KMS-11 (cell line): ENCODE measurements around the gene ESPN.

Experiments used
- H2AFZ ChIP-seq: fragments of 200-600 bp; sonication (generic); 2 replicates; pipeline ENCODE4 v1.6.1; 2016; ENCODE audit warnings: antibody characterized with exemption, mixed run types, low read depth
- H3K27ac ChIP-seq: fragments of 200-600 bp; sonication (generic); 2 replicates; pipeline ENCODE4 v1.6.1; 2016; ENCODE audit warnings: mild to moderate bottlenecking, mixed run types
- H3K27me3 ChIP-seq: fragments of 200-600 bp; sonication (generic); 2 replicates; pipeline ENCODE4 v1.6.1; 2017; ENCODE audit warnings: mild to moderate bottlenecking, low read depth, mixed run types, moderate library complexity; ENCODE audit not compliant: insufficient read depth
- H3K36me3 ChIP-seq: fragments of 200-600 bp; sonication (generic); 2 replicates; pipeline ENCODE4 v1.6.1; 2017; ENCODE audit warnings: mild to moderate bottlenecking, mixed run types; ENCODE audit not compliant: insufficient read depth
- H3K4me1 ChIP-seq: fragments of 200-600 bp; sonication (generic); 2 replicates; pipeline ENCODE4 v1.6.1; 2016; ENCODE audit warnings: mild to moderate bottlenecking, low read depth, mixed run types; ENCODE audit not compliant: poor library complexity, severe bottlenecking
- H3K4me2 ChIP-seq: fragments of 200-600 bp; sonication (generic); 2 replicates; pipeline ENCODE4 v1.7.0; 2016; ENCODE audit warnings: mild to moderate bottlenecking, mixed run types
- H3K4me3 ChIP-seq: fragments of 200-600 bp; sonication (generic); IDR thresholded peaks from 2 replicates; pipeline ENCODE4 v1.6.1; 2017; ENCODE audit warnings: low read depth, low read length, mixed read lengths; ENCODE audit not compliant: insufficient read depth
- H3K79me2 ChIP-seq: fragments of 200-600 bp; sonication (generic); 2 replicates; pipeline ENCODE4 v1.6.1; 2016; ENCODE audit warnings: low read depth, mixed run types; ENCODE audit not compliant: insufficient read depth
- H3K9ac ChIP-seq: fragments of 200-600 bp; sonication (generic); 2 replicates; pipeline ENCODE4 v1.6.1; 2016; ENCODE audit warnings: mild to moderate bottlenecking, mixed run types
- H4K20me1 ChIP-seq: fragments of 200-600 bp; sonication (generic); 2 replicates; pipeline ENCODE4 v1.6.1; 2016; ENCODE audit warnings: mild to moderate bottlenecking, mixed run types; ENCODE audit not compliant: insufficient read depth
- CTCF ChIP-seq: fragments of 200-600 bp; sonication (generic); conservative IDR thresholded peaks from 2 replicates; pipeline ENCODE4 v1.6.1; 2017; ENCODE audit warnings: low read depth, mild to moderate bottlenecking, antibody characterized with exemption, low read length, moderate library complexity, mixed read lengths

The ESPN gene

DNA sequence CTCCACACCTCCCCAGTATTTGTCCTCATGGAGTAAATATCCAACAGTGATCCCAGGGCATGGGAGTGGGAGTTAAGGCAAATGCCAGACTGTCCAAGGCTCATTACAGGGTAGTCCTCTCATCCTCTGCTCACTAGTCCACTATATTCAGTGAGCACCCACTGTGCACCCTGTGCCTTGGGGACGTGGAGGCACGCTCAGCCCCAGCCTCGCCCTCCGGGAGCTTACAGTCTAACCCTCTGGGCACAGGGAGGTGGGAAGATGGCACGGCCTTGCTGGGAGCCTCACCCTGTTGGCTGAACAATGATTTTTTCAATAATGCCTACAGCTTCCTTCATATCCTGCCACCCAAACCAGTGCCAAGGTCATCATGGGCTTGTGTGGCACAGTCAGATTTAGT lies 7.7 kb upstream of the ESPN start:
- Histone ChIP-seq H2AFZ (no peak overlapping the region), H3K27ac (no peak overlapping the region)
- TF ChIP-seq CTCF, result no peak

GRCh38 chr1:6417961-6418667 lies 6.5 kb upstream of the ESPN start:
- H3K4me1 ChIP-seq, result peaks cover 11% of the 10 kb centered on the region
- H3K4me3 ChIP-seq, result no peak overlapping the region
- H3K36me3 ChIP-seq, result no peaks in the 10 kb centered on the region
- no peak overlapping the region for H3K9ac ChIP-seq
- H2AFZ ChIP-seq, result no peak overlapping the region
- TF ChIP-seq CTCF, result no peak
- H4K20me1 ChIP-seq, result no peaks in the 10 kb centered on the region
- peaks cover 79% of the 10 kb centered on the region for H3K27me3 ChIP-seq
- H3K4me2 ChIP-seq, result no peak overlapping the region
- H3K79me2 ChIP-seq, result no peaks in the 10 kb centered on the region
- no peak overlapping the region for H3K27ac ChIP-seq

More for the DNA sequence above, 7.7 kb upstream of the ESPN start:
- Histone ChIP-seq H3K79me2 (no peaks in the 10 kb centered on the region), H3K36me3 (no peaks in the 10 kb centered on the region), H3K4me2 (no peak overlapping the region), H3K4me3 (no peak overlapping the region), H4K20me1 (no peaks in the 10 kb centered on the region), H3K4me1 (peaks cover 11% of the 10 kb centered on the region), H3K27me3 (peaks cover 68% of the 10 kb centered on the region), H3K9ac (no peak overlapping the region)

DNA sequence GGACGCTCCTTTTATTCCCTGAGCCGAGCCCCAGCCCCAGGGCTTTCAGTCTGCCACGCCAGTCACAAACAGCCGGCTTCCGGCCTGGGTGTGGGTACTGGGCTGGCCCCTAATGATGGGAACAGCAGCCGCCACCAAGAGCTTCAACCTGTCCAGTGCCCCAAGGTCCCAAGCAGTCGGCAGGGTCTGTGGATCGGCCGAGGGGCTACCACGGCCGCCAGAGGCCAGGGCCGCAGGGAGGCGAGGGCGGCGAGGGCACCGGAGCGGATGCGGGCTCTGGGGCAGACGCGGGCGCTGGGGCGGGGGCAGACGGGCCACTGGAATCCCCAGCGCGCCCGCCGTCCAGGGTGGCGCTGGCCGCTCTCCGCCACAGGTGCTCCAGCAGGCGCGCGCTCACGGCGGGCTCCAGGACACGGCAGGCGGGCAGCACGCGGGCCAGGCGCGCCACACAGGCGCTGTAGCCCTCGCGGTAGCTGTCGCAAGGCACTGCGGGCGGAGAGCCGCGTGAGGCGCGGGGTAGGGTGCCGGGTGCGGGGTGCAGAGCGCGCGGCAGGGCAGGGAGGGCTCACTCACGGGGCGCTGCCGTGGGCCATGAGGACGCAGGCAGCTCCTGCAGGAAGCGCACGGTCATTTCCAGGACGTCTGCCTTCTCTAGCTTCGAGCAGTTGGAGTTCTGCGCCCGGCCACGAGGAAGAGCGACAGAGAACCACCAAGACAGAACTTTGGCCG lies 5.7 kb upstream of the ESPN start:
- no peak overlapping the region for H3K27ac ChIP-seq
- TF ChIP-seq CTCF, result no peak
- H3K4me2 ChIP-seq, result no peak overlapping the region
- peaks cover 86% of the 10 kb centered on the region for H3K27me3 ChIP-seq
- H3K79me2 ChIP-seq, result no peaks in the 10 kb centered on the region
- H4K20me1 ChIP-seq, result no peaks in the 10 kb centered on the region
- H3K4me3 ChIP-seq, result no peak overlapping the region
- H2AFZ ChIP-seq, result no peak overlapping the region
- H3K36me3 ChIP-seq, result no peaks in the 10 kb centered on the region
- H3K4me1 ChIP-seq, result peaks cover 11% of the 10 kb centered on the region
- H3K9ac ChIP-seq, result no peak overlapping the region

GRCh38 chr1:6419397-6419803 lies 5.2 kb upstream of the ESPN start:
- no peak overlapping the region for H3K4me3 ChIP-seq

More at GRCh38 chr1:6419397-6419803, 5.2 kb upstream of the ESPN start:
- H3K79me2 ChIP-seq, result no peaks in the 10 kb centered on the region
- no peak overlapping the region for H3K9ac ChIP-seq
- no peak overlapping the region for H2AFZ ChIP-seq
- H3K4me2 ChIP-seq, result no peak overlapping the region
- peaks cover 92% of the 10 kb centered on the region for H3K27me3 ChIP-seq
- no peak overlapping the region for H3K27ac ChIP-seq
- H3K4me1 ChIP-seq, result peaks cover 11% of the 10 kb centered on the region
- H4K20me1 ChIP-seq, result no peaks in the 10 kb centered on the region
- no peak for TF ChIP-seq CTCF
- no peaks in the 10 kb centered on the region for H3K36me3 ChIP-seq
